RPMI7951 (cell line): ENCODE results near the gene TNFAIP8L2. TPM values are rescaled to one million over a fixed set of nuclear protein-coding genes. Genes with fewer than 3 reads are reported as not detected.

ENCODE experiments used
- DNase-seq: peaks from one replicate; pipeline ENCODE4 v3.0.0-alpha.2; 2012; ENCODE audit warnings: low read depth
- total RNA-seq: library from RNA; depleted of rRNA; stranded (reverse); fragments of >200 nt; shearing (Covaris generic); gene quantifications from 2 replicates; pipeline ENCODE4 v1.2.3, GENCODE V29; 2014; rRNA removed

The TNFAIP8L2 gene
- total RNA-seq: not detected in 2 replicates

GRCh38 chr1:151156515-151156819 lies at the start of gene TNFAIP8L2:
TSS of gene TNFAIP8L2 (plus strand) at chr1:151156649. CDS start at chr1:151158698, 2,049 bp downstream.
- DNase-seq: no peak

GRCh38 chr1:151106894-151107293 lies 49.6 kb upstream of the TNFAIP8L2 start:
- DNase-seq: peak; percentile 32

- DNase-seq: no peak
Observed at GRCh38 chr1:151108331-151108730, 48.1 kb upstream of the TNFAIP8L2 start.

- DNase-seq: no peak
Observed at GRCh38 chr1:151113877-151114276, 42.6 kb upstream of the TNFAIP8L2 start.

GRCh38 chr1:151124763-151125403 lies 31.6 kb upstream of the TNFAIP8L2 start:
- no peak for DNase-seq

GRCh38 chr1:151128800-151129199 lies 27.6 kb upstream of the TNFAIP8L2 start:
- DNase-seq: no peak

- DNase-seq: no peak
Observed at GRCh38 chr1:151130987-151131586, 25.4 kb upstream of the TNFAIP8L2 start.

GRCh38 chr1:151131701-151132334 lies 24.6 kb upstream of the TNFAIP8L2 start:
- no peak for DNase-seq

- DNase-seq: no peak
Observed at GRCh38 chr1:151132335-151133017, 24.0 kb upstream of the TNFAIP8L2 start.

GRCh38 chr1:151133018-151133806 lies 23.2 kb upstream of the TNFAIP8L2 start:
- no peak for DNase-seq

GRCh38 chr1:151134396-151134795 lies 22.1 kb upstream of the TNFAIP8L2 start:
- DNase-seq: no peak

- DNase-seq: no peak
Observed at GRCh38 chr1:151134991-151135390, 21.5 kb upstream of the TNFAIP8L2 start.

GRCh38 chr1:151135433-151136385 lies 20.7 kb upstream of the TNFAIP8L2 start:
- DNase-seq: no peak

- no peak for DNase-seq
Observed at GRCh38 chr1:151137789-151138188, 18.7 kb upstream of the TNFAIP8L2 start.

- DNase-seq: no peak
Observed at GRCh38 chr1:151142411-151143056, 13.9 kb upstream of the TNFAIP8L2 start.

GRCh38 chr1:151143057-151143435 lies 13.4 kb upstream of the TNFAIP8L2 start:
- no peak for DNase-seq

GRCh38 chr1:151143986-151144385 lies 12.5 kb upstream of the TNFAIP8L2 start:
- no peak for DNase-seq

GRCh38 chr1:151144474-151145303 lies 11.8 kb upstream of the TNFAIP8L2 start:
- no peak for DNase-seq
